COR-L47 (cell line): ENCODE results near the gene EFCAB6.

ENCODE experiments used
- DNase-seq: peaks from one replicate; lab custom pipeline; 2025; lab: John Stamatoyannopoulos, UW

EFCAB6 gene

GRCh38 chr22:43812149-43812842, at the start of gene EFCAB6:
EFCAB6 (minus strand) TSS chr22:43812305; CDS start chr22:43782318, 29,987 bp downstream.
- DNase-seq: peak; percentile 95

GRCh38 chr22:43861529-43861928, 49.4 kb upstream of the EFCAB6 start:
- no peak for DNase-seq

GRCh38 chr22:43860831-43861230, 48.7 kb upstream of the EFCAB6 start:
- no peak for DNase-seq

- DNase-seq: no peak
These were observed 48.0 kb upstream of the EFCAB6 start for GRCh38 chr22:43860126-43860525.

GRCh38 chr22:43859621-43860020, 47.5 kb upstream of the EFCAB6 start:
- no peak for DNase-seq

GRCh38 chr22:43859176-43859575, 47.1 kb upstream of the EFCAB6 start:
- DNase-seq: no peak

- peak; percentile 34 for DNase-seq
These were observed 46.2 kb upstream of the EFCAB6 start for GRCh38 chr22:43858156-43858895.

- no peak for DNase-seq
These were observed 45.3 kb upstream of the EFCAB6 start for GRCh38 chr22:43857367-43857766.

- no peak for DNase-seq
These were observed 43.3 kb upstream of the EFCAB6 start for GRCh38 chr22:43855431-43855830.

- DNase-seq: no peak
These were observed 42.7 kb upstream of the EFCAB6 start for GRCh38 chr22:43854786-43855271.

GRCh38 chr22:43854121-43854785, 42.1 kb upstream of the EFCAB6 start:
- DNase-seq: no peak

- DNase-seq: no peak
These were observed 41.3 kb upstream of the EFCAB6 start for GRCh38 chr22:43853328-43853931.

GRCh38 chr22:43852573-43853327, 40.6 kb upstream of the EFCAB6 start:
- no peak for DNase-seq

GRCh38 chr22:43851979-43852307, 39.8 kb upstream of the EFCAB6 start:
- no peak for DNase-seq

GRCh38 chr22:43851058-43851978, 39.2 kb upstream of the EFCAB6 start:
- DNase-seq: no peak

GRCh38 chr22:43850529-43850928, 38.4 kb upstream of the EFCAB6 start:
- no peak for DNase-seq

GRCh38 chr22:43849731-43850130, 37.6 kb upstream of the EFCAB6 start:
- DNase-seq: no peak

GRCh38 chr22:43848366-43849171, 36.5 kb upstream of the EFCAB6 start:
- DNase-seq: peak; percentile 91

GRCh38 chr22:43847376-43848289, 35.5 kb upstream of the EFCAB6 start:
- no peak for DNase-seq
